ENCODE measurements around the gene ATP2B2.

ATP2B2 gene

DNA sequence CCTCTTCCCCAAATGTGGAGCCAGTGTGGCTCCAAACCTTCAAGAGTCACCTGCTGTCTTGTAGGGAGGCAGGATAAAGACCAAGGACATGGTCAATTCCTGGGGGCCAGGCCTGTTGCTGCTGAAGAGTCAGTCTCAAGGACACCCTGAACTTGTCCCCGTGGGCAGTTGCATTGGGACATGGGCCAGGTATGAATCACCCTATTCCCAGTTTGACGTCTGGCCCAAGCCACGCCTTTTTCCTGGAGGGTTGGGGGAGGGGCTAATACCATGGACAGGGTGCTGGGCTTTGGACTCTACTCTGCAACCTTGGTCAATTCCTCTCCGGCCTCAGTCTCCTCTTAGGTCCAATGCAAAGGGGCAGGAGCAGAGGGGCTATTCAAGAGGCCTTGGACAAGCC is 10.4 kb downstream of the ATP2B2 start:
- no CpG with 5 or more reads among the region's 4 CpGs for WGBS (ENCODE audit: insufficient coverage, insufficient read length)
- Histone ChIP-seq H3K4me3 (ENCODE audit: low read length) (no peak overlapping the region), H3K27me3 (ENCODE audit: control insufficient read depth, insufficient read depth, low read length) (no peaks in the 10 kb centered on the region), H3K4me1 (ENCODE audit: control insufficient read depth, insufficient read depth, low read length) (no peaks in the 10 kb centered on the region), H3K9me3 (ENCODE audit: control insufficient read depth, insufficient read depth, low read length) (no peaks in the 10 kb centered on the region), H3K36me3 (ENCODE audit: control insufficient read depth, insufficient read depth, low read length) (no peaks in the 10 kb centered on the region), H3K27ac (ENCODE audit: low read length) (no peak overlapping the region)
- DNase-seq (ENCODE audit: low read depth, low spot score), result no peak

DNA sequence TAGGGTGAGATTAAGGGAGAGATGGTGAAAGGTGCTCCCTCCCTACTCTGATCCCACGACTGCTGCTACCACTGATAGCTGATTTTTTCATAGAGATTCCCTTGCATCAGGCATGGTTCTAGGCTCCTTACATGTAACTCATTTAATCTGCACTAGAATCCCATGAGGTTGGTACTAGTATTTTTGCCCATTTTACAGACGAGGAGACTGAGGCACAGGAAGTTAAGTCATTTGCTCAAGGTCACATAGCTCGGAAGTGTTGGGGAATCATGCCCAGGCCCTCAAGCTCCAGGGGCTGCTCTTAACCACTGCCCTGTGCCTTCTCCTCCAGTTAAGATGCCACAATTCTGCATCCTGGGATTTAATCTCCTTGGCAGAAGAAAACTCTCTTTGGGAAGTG is 11.2 kb downstream of the ATP2B2 start:
- no CpG with 5 or more reads among the region's 3 CpGs for WGBS (ENCODE audit: insufficient coverage, insufficient read length)
- Histone ChIP-seq H3K4me3 (ENCODE audit: low read length) (no peak overlapping the region), H3K9me3 (ENCODE audit: control insufficient read depth, insufficient read depth, low read length) (no peaks in the 10 kb centered on the region), H3K4me1 (ENCODE audit: control insufficient read depth, insufficient read depth, low read length) (no peaks in the 10 kb centered on the region), H3K27me3 (ENCODE audit: control insufficient read depth, insufficient read depth, low read length) (no peaks in the 10 kb centered on the region), H3K27ac (ENCODE audit: low read length) (no peak overlapping the region), H3K36me3 (ENCODE audit: control insufficient read depth, insufficient read depth, low read length) (no peaks in the 10 kb centered on the region)
- DNase-seq (ENCODE audit: low read depth, low spot score), result no peak

DNA sequence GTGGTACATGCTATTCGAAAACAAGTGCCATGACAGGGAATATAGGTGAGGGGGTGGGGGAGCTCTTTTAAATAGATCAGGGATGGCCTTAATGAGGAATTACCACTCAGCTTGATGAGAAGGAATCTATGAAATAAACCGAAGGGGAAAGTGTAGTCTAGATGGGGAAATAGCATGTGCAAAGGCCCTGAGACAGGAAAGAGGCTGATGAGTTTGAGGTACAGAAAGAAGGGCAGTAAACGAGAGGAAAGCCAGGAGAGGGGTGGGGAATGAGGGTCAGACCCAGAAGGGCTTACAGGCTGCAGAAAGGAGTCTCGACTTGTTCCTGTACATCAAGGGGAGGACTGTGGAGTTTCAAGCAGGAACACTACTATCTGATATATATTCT is 12.2 kb downstream of the ATP2B2 start:
- WGBS (ENCODE audit: insufficient coverage, insufficient read length), result no CpG with 5 or more reads among the region's 4 CpGs
- no peak for DNase-seq (ENCODE audit: low read depth, low spot score)
- Histone ChIP-seq H3K27ac (ENCODE audit: low read length) (no peak overlapping the region), H3K4me3 (ENCODE audit: low read length) (no peak overlapping the region), H3K27me3 (ENCODE audit: control insufficient read depth, insufficient read depth, low read length) (no peaks in the 10 kb centered on the region), H3K36me3 (ENCODE audit: control insufficient read depth, insufficient read depth, low read length) (no peaks in the 10 kb centered on the region), H3K9me3 (ENCODE audit: control insufficient read depth, insufficient read depth, low read length) (no peaks in the 10 kb centered on the region), H3K4me1 (ENCODE audit: control insufficient read depth, insufficient read depth, low read length) (no peaks in the 10 kb centered on the region)

DNA sequence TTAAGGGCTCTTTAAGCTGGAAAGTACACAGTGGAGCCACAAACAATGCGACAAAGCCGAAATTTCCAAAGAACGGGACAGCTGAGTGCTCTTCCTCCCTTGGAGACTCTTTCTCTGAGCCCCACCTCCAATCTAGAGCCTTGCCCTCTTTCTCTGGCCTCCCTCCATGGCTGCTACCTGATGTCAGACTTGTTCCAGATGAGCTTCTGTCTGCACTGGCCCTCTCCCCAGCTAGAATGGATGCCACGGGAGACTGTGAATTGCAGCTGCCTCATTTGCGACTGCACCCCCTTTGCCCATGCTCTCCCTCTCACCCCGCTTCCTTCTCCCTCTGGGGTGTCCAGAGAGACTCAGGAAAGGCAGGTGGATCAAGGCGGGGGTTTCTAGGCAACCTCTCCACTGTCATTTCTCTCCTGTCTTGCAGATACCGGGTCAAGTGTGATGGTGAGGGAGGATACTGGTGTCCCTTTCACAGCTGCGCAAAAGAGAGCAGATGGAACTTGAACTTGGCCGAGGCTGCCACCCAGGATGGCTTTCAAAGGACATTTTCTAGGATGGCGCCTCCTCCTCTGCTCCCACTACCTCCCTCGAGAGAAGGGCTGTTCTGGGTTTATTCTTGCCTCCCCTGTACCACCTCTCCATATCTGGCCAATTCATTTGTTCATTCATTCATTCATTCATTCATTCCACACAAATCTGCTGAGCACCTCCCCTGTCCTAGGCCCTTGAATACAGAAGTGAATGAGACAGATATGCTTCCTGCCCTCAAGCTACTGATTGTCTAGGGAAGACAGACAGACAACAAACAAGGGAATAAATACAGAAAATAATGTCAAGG is 12.8 kb downstream of the ATP2B2 start:
- Histone ChIP-seq H3K4me3 (ENCODE audit: low read length) (no peak overlapping the region), H3K36me3 (ENCODE audit: control insufficient read depth, insufficient read depth, low read length) (no peaks in the 10 kb centered on the region), H3K27me3 (ENCODE audit: control insufficient read depth, insufficient read depth, low read length) (no peaks in the 10 kb centered on the region), H3K9me3 (ENCODE audit: control insufficient read depth, insufficient read depth, low read length) (no peaks in the 10 kb centered on the region), H3K27ac (ENCODE audit: low read length) (no peak overlapping the region), H3K4me1 (ENCODE audit: control insufficient read depth, insufficient read depth, low read length) (no peaks in the 10 kb centered on the region)
- WGBS (ENCODE audit: insufficient coverage, insufficient read length), result no CpG with 5 or more reads among the region's 12 CpGs
- DNase-seq (ENCODE audit: low read depth, low spot score), result no peak

DNA sequence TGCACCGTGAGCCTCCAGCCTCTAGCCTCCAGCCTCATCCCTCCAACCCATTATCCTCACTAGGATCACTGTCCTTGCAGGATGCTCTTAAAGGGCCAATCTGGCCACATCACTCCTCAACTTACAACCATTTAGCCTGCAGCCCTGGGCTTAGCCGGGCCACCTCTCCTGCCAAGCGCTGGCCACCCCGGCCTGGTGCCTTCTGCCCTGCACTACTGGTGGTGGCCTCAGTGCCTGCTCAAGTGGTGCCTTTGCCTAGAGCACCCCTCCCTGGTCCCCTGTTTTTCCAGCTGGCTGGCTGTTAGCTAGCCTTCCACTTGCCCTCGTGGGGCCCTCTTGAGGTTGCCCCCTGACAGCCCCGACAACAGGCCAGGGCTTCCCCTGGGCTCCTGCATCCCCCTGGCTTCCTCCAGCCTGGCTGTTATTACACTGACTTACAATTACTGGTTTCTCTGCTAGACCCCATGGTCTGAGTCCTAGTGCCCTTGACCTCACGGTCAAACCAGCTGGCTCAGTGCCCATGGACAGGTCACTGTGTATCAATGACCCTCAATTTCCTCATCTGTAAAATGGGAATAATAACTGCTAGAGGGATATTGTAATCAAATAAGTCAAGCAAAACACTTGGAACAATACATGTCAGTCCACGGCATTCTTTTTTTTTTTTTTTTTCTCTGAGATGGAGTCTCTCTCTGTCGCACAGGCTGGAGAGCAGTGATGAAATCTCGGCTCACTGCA is 15.5 kb downstream of the ATP2B2 start:
- no peak for DNase-seq (ENCODE audit: low read depth, low spot score)
- no peaks in the 10 kb centered on the region for H3K27me3 ChIP-seq (ENCODE audit: control insufficient read depth, insufficient read depth, low read length)
- no peak overlapping the region for H3K27ac ChIP-seq (ENCODE audit: low read length)
- no peaks in the 10 kb centered on the region for H3K36me3 ChIP-seq (ENCODE audit: control insufficient read depth, insufficient read depth, low read length)
- H3K4me3 ChIP-seq (ENCODE audit: low read length), result no peak overlapping the region
- WGBS (ENCODE audit: insufficient coverage, insufficient read length), result no CpG with 5 or more reads among the region's 10 CpGs
- H3K4me1 ChIP-seq (ENCODE audit: control insufficient read depth, insufficient read depth, low read length), result no peaks in the 10 kb centered on the region
- H3K9me3 ChIP-seq (ENCODE audit: control insufficient read depth, insufficient read depth, low read length), result no peaks in the 10 kb centered on the region

DNA sequence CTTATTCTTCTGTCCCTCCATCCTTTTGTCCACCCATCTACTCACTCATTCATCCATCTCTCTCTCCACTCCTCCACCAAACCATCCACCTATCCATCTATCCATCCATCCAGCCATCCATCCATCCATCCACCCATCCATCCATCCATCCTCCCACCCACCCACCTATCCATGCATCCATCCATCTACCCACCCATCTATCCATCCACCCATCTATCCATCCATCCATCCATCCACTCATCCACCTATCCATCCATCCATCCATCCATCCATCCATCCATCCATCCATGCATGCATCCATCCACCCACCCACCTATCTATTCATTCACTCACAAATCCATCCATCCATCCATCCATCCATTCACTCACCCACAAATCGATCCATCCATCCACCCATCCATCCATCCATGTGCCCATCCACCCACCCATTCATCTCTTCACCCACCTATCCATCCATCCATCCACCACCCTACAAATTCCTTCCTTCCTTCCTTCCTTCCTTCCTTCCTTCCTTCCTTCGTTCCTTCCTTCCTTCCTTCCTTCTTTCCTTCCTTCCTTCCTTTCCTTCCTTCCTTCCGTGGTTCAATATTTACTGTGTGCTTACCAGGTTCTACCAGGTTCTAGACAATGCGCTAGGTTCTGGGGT is 17.3 kb downstream of the ATP2B2 start:
- Histone ChIP-seq H3K27me3 (ENCODE audit: control insufficient read depth, insufficient read depth, low read length) (no peaks in the 10 kb centered on the region), H3K4me3 (ENCODE audit: low read length) (no peak overlapping the region), H3K36me3 (ENCODE audit: control insufficient read depth, insufficient read depth, low read length) (no peaks in the 10 kb centered on the region), H3K9me3 (ENCODE audit: control insufficient read depth, insufficient read depth, low read length) (no peaks in the 10 kb centered on the region), H3K4me1 (ENCODE audit: control insufficient read depth, insufficient read depth, low read length) (no peaks in the 10 kb centered on the region), H3K27ac (ENCODE audit: low read length) (no peak overlapping the region)
- 89% methylated on average over 1 of the region's 4 CpGs for WGBS (ENCODE audit: insufficient coverage, insufficient read length)
- no peak for DNase-seq (ENCODE audit: low read depth, low spot score)

DNA sequence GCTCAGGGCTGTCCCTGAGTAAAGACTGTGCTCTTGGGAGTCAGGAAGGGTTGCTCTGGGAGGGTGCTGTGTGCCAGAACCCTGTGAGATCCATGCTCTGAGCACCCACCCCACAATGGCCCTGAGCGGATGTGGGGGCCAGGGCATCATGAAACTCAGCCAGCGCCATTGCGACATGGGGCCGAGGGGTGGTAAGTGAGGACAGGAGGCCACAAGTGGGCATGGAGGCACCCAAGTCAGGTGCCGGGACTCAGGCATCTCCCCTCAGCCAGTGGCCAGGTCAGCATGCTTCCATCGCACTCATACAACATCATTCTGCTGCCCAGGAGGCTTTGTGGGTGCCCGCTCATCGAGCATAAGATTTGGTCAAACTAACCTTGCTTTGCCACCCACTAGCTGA is 19.6 kb downstream of the ATP2B2 start:
- no peak for DNase-seq (ENCODE audit: low read depth, low spot score)
- no peak overlapping the region for H3K27ac ChIP-seq (ENCODE audit: low read length)
- no peaks in the 10 kb centered on the region for H3K36me3 ChIP-seq (ENCODE audit: control insufficient read depth, insufficient read depth, low read length)
- H3K9me3 ChIP-seq (ENCODE audit: control insufficient read depth, insufficient read depth, low read length), result no peaks in the 10 kb centered on the region
- no peaks in the 10 kb centered on the region; the same call in 1 of the 2 replicates for H3K4me1 ChIP-seq (ENCODE audit: control insufficient read depth, insufficient read depth, low read length)
- no peak overlapping the region for H3K4me3 ChIP-seq (ENCODE audit: low read length)
- WGBS (ENCODE audit: insufficient coverage, insufficient read length), result no CpG with 5 or more reads among the region's 8 CpGs
- no peaks in the 10 kb centered on the region for H3K27me3 ChIP-seq (ENCODE audit: control insufficient read depth, insufficient read depth, low read length)

DNA sequence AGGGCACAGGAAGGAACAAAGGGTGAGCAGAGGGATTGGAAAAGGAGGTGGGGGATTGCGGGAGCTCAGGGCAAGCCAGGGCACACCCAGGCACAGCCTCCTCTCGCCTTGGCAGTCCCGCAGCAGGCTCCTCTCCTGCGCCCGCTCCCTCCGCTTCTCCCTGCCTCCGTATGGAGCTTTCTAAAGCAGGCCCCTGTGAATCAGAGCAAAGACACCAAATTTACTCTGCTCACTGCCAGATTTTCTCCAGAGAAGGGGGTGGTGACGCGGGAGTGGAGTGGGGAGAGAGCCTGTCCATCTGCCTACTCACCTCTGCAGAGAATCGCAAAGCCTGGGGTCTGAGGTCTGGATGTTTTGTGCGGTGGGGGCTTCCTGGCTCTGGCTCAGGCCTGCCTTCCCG is 20.0 kb downstream of the ATP2B2 start:
- Histone ChIP-seq H3K4me3 (ENCODE audit: low read length) (no peak overlapping the region), H3K9me3 (ENCODE audit: control insufficient read depth, insufficient read depth, low read length) (no peaks in the 10 kb centered on the region), H3K4me1 (ENCODE audit: control insufficient read depth, insufficient read depth, low read length) (no peaks in the 10 kb centered on the region; the same call in 1 of the 2 replicates), H3K27me3 (ENCODE audit: control insufficient read depth, insufficient read depth, low read length) (no peaks in the 10 kb centered on the region), H3K27ac (ENCODE audit: low read length) (no peak overlapping the region), H3K36me3 (ENCODE audit: control insufficient read depth, insufficient read depth, low read length) (no peaks in the 10 kb centered on the region)
- DNase-seq (ENCODE audit: low read depth, low spot score), result no peak
- no CpG with 5 or more reads among the region's 12 CpGs for WGBS (ENCODE audit: insufficient coverage, insufficient read length)

DNA sequence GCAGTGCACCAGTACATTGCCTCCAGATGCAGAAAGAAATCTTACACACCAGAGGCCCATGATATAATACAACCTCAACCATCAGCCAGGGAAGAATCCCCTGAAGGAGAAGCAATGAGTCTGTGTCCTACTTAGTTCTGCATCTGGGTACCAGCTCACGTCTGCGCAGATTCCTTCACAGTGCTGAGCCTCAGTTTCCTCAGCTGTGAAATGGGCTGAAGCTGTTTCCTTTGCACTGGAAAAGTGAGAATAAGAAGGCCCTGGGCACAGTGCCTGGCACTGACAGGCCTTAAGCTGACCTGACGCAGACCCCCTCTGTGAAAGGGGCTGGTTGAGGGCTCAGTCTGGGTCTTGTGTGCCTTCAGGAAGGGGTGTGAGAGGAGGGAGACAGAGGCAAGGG is 20.7 kb downstream of the ATP2B2 start:
- H3K9me3 ChIP-seq (ENCODE audit: control insufficient read depth, insufficient read depth, low read length), result no peaks in the 10 kb centered on the region
- no peaks in the 10 kb centered on the region for H3K36me3 ChIP-seq (ENCODE audit: control insufficient read depth, insufficient read depth, low read length)
- no peaks in the 10 kb centered on the region; the same call in 1 of the 2 replicates for H3K4me1 ChIP-seq (ENCODE audit: control insufficient read depth, insufficient read depth, low read length)
- no peaks in the 10 kb centered on the region for H3K27me3 ChIP-seq (ENCODE audit: control insufficient read depth, insufficient read depth, low read length)
- no peak for DNase-seq (ENCODE audit: low read depth, low spot score)
- no peak overlapping the region for H3K27ac ChIP-seq (ENCODE audit: low read length)
- no peak overlapping the region for H3K4me3 ChIP-seq (ENCODE audit: low read length)
- WGBS (ENCODE audit: insufficient coverage, insufficient read length), result no CpG with 5 or more reads among the region's 3 CpGs

DNA sequence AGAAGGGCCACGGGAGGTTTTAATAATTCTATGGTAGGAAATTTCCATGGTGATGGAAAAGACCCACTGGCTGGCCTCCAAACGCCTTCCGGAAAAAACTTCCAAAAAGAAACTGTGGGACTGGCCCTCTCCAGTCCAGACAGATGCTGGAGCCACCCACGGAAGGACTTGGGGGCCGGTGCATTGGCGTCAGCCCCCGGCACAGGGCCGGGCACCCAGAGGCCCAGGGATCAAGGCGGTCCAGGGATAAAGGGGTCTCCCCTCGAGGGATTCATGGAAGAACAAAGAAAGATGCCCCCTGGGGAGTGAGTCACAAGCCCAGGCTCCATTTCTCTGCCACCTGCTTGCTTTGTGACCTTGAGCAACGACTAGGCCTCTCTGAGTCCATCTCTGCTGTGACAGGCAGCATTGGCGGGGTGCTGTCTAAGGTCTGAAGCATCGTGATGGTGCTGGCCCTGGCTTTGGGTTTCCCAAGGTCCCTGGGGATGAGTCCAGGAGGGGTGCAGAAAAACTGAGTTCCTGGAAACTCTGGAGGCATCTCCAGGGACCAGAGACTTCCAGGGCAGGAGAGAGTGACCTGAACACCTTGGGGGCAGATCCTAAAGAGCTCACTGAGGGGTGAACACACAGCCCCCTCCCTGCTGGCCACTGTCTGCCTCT is 21.6 kb downstream of the ATP2B2 start:
- no CpG with 5 or more reads among the region's 13 CpGs for WGBS (ENCODE audit: insufficient coverage, insufficient read length)
- Histone ChIP-seq H3K27ac (ENCODE audit: low read length) (no peak overlapping the region), H3K4me3 (ENCODE audit: low read length) (no peak overlapping the region), H3K36me3 (ENCODE audit: control insufficient read depth, insufficient read depth, low read length) (no peaks in the 10 kb centered on the region), H3K27me3 (ENCODE audit: control insufficient read depth, insufficient read depth, low read length) (no peaks in the 10 kb centered on the region), H3K9me3 (ENCODE audit: control insufficient read depth, insufficient read depth, low read length) (no peaks in the 10 kb centered on the region), H3K4me1 (ENCODE audit: control insufficient read depth, insufficient read depth, low read length) (no peaks in the 10 kb centered on the region; the same call in 1 of the 2 replicates)
- no peak for DNase-seq (ENCODE audit: low read depth, low spot score)

All from iPS DF 6.9 (cell line).